COR-L47 (cell line): Measurements from ENCODE around the gene FOXK2.

Source experiments
- DNase-seq: peaks from one replicate; lab custom pipeline; 2025; lab: John Stamatoyannopoulos, UW

The FOXK2 gene

GRCh38 chr17:82609655-82610054, 90.1 kb downstream of the FOXK2 start:
- DNase-seq = no peak

GRCh38 chr17:82611140-82612058, 91.9 kb downstream of the FOXK2 start:
- peak; percentile 41 for DNase-seq

- DNase-seq = no peak
These were observed 94.0 kb downstream of the FOXK2 start for GRCh38 chr17:82613283-82614094.

GRCh38 chr17:82614095-82614631, 94.6 kb downstream of the FOXK2 start:
- DNase-seq = no peak

- DNase-seq = no peak
These were observed 95.8 kb downstream of the FOXK2 start for GRCh38 chr17:82615084-82616020.

GRCh38 chr17:82616021-82616711, 96.6 kb downstream of the FOXK2 start:
- DNase-seq = no peak

GRCh38 chr17:82619211-82619610, 99.7 kb downstream of the FOXK2 start:
- no peak for DNase-seq

GRCh38 chr17:82619641-82620040, 100.1 kb downstream of the FOXK2 start:
- DNase-seq = no peak

- DNase-seq = no peak
These were observed 104.2 kb downstream of the FOXK2 start for GRCh38 chr17:82623707-82624106.

- no peak for DNase-seq
These were observed 107.9 kb downstream of the FOXK2 start for GRCh38 chr17:82627405-82627804.

GRCh38 chr17:82629748-82630147, 110.2 kb downstream of the FOXK2 start:
- no peak for DNase-seq

- DNase-seq = no peak
These were observed 110.7 kb downstream of the FOXK2 start for GRCh38 chr17:82630212-82630611.

GRCh38 chr17:82631544-82631943, 112.0 kb downstream of the FOXK2 start:
- DNase-seq = no peak

GRCh38 chr17:82632451-82632850, 112.9 kb downstream of the FOXK2 start:
- DNase-seq = no peak

- DNase-seq = no peak
These were observed 113.8 kb downstream of the FOXK2 start for GRCh38 chr17:82633343-82633742.

- DNase-seq = no peak
These were observed 117.4 kb downstream of the FOXK2 start for GRCh38 chr17:82636626-82637598.

GRCh38 chr17:82638183-82638773, 118.7 kb downstream of the FOXK2 start:
- no peak for DNase-seq

- DNase-seq = no peak
These were observed 120.1 kb downstream of the FOXK2 start for GRCh38 chr17:82639628-82640027.

GRCh38 chr17:82640036-82640435, 120.5 kb downstream of the FOXK2 start:
- DNase-seq = no peak
